Astrocyte (in vitro differentiated cells and primary cell): ENCODE results near the gene ALK. TPM values are rescaled to one million over a fixed set of nuclear protein-coding genes. Genes with fewer than 3 reads are reported as not detected.
A peak's percentile ranks its signal among the peaks of the same experiment; 100 is the strongest.

Experiments used
- DNase-seq: peaks from one replicate; pipeline ENCODE4 v3.0.0-alpha.2; 2010; ENCODE audit warnings: low read depth
- FAIRE-seq: peaks from 2 replicates; lab custom pipeline; 2011; peaks lifted over from hg19 to GRCh38; lab: Jason Lieb, UNC
- H2AFZ ChIP-seq: 2 replicates; pipeline ENCODE4 v1.6.0; 2012; ENCODE audit warnings: low read depth, low read length, inconsistent platforms
- H3K27ac ChIP-seq: 2 replicates; pipeline ENCODE4 v1.5.1; 2011; ENCODE audit warnings: low read depth, low read length, inconsistent platforms
- H3K27me3 ChIP-seq: 2 replicates; pipeline ENCODE4 v1.6.0; 2011; ENCODE audit warnings: low read length, inconsistent platforms; ENCODE audit not compliant: insufficient read depth
- H3K36me3 ChIP-seq: 2 replicates; pipeline ENCODE4 v1.5.1; 2011; ENCODE audit warnings: low read length, inconsistent platforms; ENCODE audit not compliant: insufficient read depth
- H3K4me1 ChIP-seq: 2 replicates; pipeline ENCODE4 v1.5.1; 2011; ENCODE audit warnings: low read length, inconsistent platforms; ENCODE audit not compliant: insufficient read depth
- H3K4me2 ChIP-seq: 2 replicates; pipeline ENCODE4 v1.6.0; 2012; ENCODE audit warnings: low read length, inconsistent platforms
- H3K4me3 ChIP-seq: 2 replicates; pipeline ENCODE4 v1.5.1; 2011; ENCODE audit warnings: low read depth, mild to moderate bottlenecking, low read length, inconsistent platforms; ENCODE audit not compliant: insufficient read depth
- H3K79me2 ChIP-seq: 2 replicates; pipeline ENCODE4 v1.6.0; 2012; ENCODE audit warnings: mild to moderate bottlenecking, low read length, inconsistent platforms; ENCODE audit not compliant: insufficient read depth
- H3K9ac ChIP-seq: 2 replicates; pipeline ENCODE4 v1.6.0; 2012; ENCODE audit warnings: mild to moderate bottlenecking, low read length, inconsistent platforms
- H3K9me3 ChIP-seq: 2 replicates; pipeline ENCODE4 v1.5.1; 2012; ENCODE audit warnings: low read depth, mild to moderate bottlenecking, low read length, inconsistent platforms; ENCODE audit not compliant: insufficient read depth
- H4K20me1 ChIP-seq: 2 replicates; pipeline ENCODE4 v1.6.0; 2012; ENCODE audit warnings: low read length, inconsistent platforms; ENCODE audit not compliant: insufficient read depth
- H3K27ac Mint-ChIP-seq: one replicate; pipeline ENCODE4 v1.8.0; 2021; ENCODE audit warnings: mild to moderate bottlenecking, mixed read lengths; ENCODE audit not compliant: unreplicated experiment
- H3K27me3 Mint-ChIP-seq: one replicate; pipeline ENCODE4 v1.8.0; 2021; ENCODE audit warnings: low read depth, mixed read lengths; ENCODE audit not compliant: unreplicated experiment
- H3K36me3 Mint-ChIP-seq: one replicate; pipeline ENCODE4 v1.8.0; 2021; ENCODE audit warnings: low read depth, mixed read lengths; ENCODE audit not compliant: unreplicated experiment
- H3K4me1 Mint-ChIP-seq: one replicate; pipeline ENCODE4 v1.8.0; 2021; ENCODE audit warnings: low read depth, mixed read lengths; ENCODE audit not compliant: unreplicated experiment
- H3K4me3 Mint-ChIP-seq: one replicate; pipeline ENCODE4 v1.8.0; 2021; ENCODE audit warnings: mild to moderate bottlenecking, moderate library complexity, mixed read lengths; ENCODE audit not compliant: unreplicated experiment
- H3K9me3 Mint-ChIP-seq: one replicate; pipeline ENCODE4 v1.8.0; 2021; ENCODE audit warnings: mild to moderate bottlenecking, mixed read lengths; ENCODE audit not compliant: unreplicated experiment
- EZH2 ChIP-seq: IDR thresholded peaks from 2 replicates; pipeline ENCODE4 v1.6.1; 2012; ENCODE audit warnings: mild to moderate bottlenecking, low read length, inconsistent platforms; ENCODE audit not compliant: insufficient read depth
- total RNA-seq: library from RNA; stranded (reverse); gene quantifications from 2 replicates; pipeline ENCODE4 v1.2.1, GENCODE V29; 2021
- TF ChIP-seq, protein P1 (sequence below): IDR thresholded peaks from 2 replicates; pipeline ENCODE4 v1.5.1; 2011; ENCODE audit warnings: low read depth, mild to moderate bottlenecking, inconsistent platforms, low read length, moderate library complexity; ENCODE audit not compliant: insufficient read depth

ALK gene
- total RNA-seq, 1 donor from 2014 or later = 0.16 TPM

DNA sequence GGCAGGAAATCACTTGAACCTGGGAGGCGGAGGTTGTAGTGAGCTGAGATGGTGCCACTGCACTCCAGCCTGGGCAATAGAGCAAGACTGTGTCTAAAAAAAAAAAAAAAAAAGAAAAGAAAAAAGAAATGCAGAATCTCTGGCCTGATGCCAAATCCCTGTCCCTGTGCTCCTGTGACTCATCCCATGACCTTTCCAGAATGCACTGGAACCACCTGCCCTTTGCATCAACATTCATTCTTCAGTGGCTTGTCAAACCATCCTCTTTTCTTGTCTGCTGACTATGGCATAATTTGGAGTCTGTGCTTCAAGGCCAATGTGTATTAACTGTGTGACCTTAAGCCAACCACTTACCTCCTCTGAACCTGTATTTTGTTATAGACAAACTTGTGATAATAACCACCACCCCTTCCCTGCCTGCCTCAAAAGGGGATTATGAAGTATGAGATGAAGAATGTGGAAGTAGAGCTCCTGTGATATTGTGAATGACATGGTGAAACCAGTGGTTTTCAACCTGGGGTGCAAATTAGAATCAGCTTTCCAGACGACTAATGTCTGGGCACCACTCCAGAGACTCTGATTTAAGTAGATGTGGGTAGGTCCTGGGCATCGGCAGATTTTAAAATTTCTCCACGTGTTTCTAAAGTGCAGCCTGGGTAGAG, 616.9 kb downstream of the ALK start:
- no peak overlapping the region for H3K4me2 ChIP-seq
- no peak for FAIRE-seq
- H2AFZ ChIP-seq = no peak overlapping the region
- no peaks in the 10 kb centered on the region for H4K20me1 ChIP-seq
- no peak for DNase-seq
- H3K4me1 ChIP-seq = no peaks in the 10 kb centered on the region
- Mint-ChIP-seq H3K36me3 (no peaks in the 10 kb centered on the region), H3K9me3 (peaks cover 2% of the 10 kb centered on the region), H3K27me3 (peaks cover 17% of the 10 kb centered on the region), H3K4me1 (peaks cover 19% of the 10 kb centered on the region), H3K4me3 (no peak overlapping the region), H3K27ac (no peak overlapping the region)
- H3K27me3 ChIP-seq = peaks cover 2% of the 10 kb centered on the region
- H3K79me2 ChIP-seq = no peaks in the 10 kb centered on the region
- no peaks in the 10 kb centered on the region for H3K9me3 ChIP-seq
- H3K4me3 ChIP-seq = no peak overlapping the region
- H3K36me3 ChIP-seq = no peaks in the 10 kb centered on the region
- TF ChIP-seq, protein P1, sequence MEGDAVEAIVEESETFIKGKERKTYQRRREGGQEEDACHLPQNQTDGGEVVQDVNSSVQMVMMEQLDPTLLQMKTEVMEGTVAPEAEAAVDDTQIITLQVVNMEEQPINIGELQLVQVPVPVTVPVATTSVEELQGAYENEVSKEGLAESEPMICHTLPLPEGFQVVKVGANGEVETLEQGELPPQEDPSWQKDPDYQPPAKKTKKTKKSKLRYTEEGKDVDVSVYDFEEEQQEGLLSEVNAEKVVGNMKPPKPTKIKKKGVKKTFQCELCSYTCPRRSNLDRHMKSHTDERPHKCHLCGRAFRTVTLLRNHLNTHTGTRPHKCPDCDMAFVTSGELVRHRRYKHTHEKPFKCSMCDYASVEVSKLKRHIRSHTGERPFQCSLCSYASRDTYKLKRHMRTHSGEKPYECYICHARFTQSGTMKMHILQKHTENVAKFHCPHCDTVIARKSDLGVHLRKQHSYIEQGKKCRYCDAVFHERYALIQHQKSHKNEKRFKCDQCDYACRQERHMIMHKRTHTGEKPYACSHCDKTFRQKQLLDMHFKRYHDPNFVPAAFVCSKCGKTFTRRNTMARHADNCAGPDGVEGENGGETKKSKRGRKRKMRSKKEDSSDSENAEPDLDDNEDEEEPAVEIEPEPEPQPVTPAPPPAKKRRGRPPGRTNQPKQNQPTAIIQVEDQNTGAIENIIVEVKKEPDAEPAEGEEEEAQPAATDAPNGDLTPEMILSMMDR = no peak
- TF ChIP-seq EZH2 = no peak
- H3K9ac ChIP-seq = no peak overlapping the region
- no peak overlapping the region for H3K27ac ChIP-seq

DNA sequence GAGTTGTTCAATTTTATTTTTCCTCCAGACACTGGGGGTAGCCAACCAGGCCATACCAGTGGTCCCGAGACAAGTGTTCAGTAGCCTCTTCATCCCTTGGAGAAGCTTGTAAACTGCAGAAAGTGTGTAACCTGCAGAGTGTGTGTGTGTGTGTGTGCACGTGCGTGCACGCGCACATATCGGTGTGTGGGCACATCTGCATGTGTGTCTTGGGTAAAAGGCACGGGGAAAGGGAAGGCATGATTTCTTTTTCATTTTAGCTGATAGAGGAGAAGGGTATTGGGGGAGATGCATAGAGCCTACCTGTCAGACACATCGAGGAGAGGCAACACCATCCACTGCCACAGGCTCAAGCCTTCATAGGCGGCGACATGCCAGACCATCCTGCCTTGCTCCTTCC, 624.8 kb downstream of the ALK start:
- Histone ChIP-seq H3K9ac (no peak overlapping the region), H3K27ac (no peak overlapping the region), H3K27me3 (peaks cover 20% of the 10 kb centered on the region), H2AFZ (no peak overlapping the region), H3K36me3 (no peaks in the 10 kb centered on the region), H3K4me2 (no peak overlapping the region), H3K4me3 (no peak overlapping the region), H3K79me2 (no peaks in the 10 kb centered on the region), H3K4me1 (no peaks in the 10 kb centered on the region), H4K20me1 (no peaks in the 10 kb centered on the region), H3K9me3 (no peaks in the 10 kb centered on the region)
- TF ChIP-seq EZH2 = no peak
- FAIRE-seq (no peak), DNase-seq (no peak)
- Mint-ChIP-seq H3K27me3 (peaks cover 57% of the 10 kb centered on the region), H3K27ac (no peak overlapping the region), H3K4me1 (no peaks in the 10 kb centered on the region), H3K36me3 (no peaks in the 10 kb centered on the region), H3K9me3 (no peaks in the 10 kb centered on the region), H3K4me3 (no peak overlapping the region)

DNA sequence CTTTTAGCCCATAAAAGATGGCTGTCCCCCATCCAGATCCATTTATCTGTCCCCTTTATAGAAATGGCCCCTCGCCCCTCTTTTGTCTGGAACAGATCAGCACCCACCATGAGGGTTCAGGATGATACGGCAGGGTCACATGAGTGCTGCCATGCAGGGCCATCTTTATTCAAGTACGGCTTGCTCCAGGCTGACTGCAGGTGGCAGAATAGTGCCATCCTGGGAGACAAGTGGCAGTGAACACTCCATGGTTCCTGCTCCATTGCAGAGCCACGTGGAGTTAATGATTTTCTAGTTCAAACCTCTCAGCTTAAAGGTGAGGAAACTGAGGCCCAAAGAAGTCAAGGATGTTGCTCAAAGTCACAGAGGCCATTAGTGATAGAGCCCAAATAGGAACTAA, 625.5 kb downstream of the ALK start:
- Histone ChIP-seq H3K36me3 (no peaks in the 10 kb centered on the region), H3K9me3 (no peaks in the 10 kb centered on the region), H2AFZ (no peak overlapping the region), H4K20me1 (no peaks in the 10 kb centered on the region), H3K4me2 (no peak overlapping the region), H3K4me3 (no peak overlapping the region), H3K27me3 (peaks cover 19% of the 10 kb centered on the region), H3K79me2 (no peaks in the 10 kb centered on the region), H3K9ac (no peak overlapping the region), H3K4me1 (no peaks in the 10 kb centered on the region), H3K27ac (no peak overlapping the region)
- Mint-ChIP-seq H3K27ac (no peak overlapping the region), H3K9me3 (no peaks in the 10 kb centered on the region), H3K36me3 (no peaks in the 10 kb centered on the region), H3K4me3 (no peak overlapping the region), H3K4me1 (no peaks in the 10 kb centered on the region), H3K27me3 (peaks cover 52% of the 10 kb centered on the region)
- DNase-seq (no peak), FAIRE-seq (no peak)
- TF ChIP-seq EZH2 = no peak
- TF ChIP-seq, protein P1 = peak; percentile 24
